Effector memory CD8-positive, alpha-beta T cell (primary cell): ENCODE data around the gene METRN.

Source experiments
- ATAC-seq: fragments of 150-1000 bp; cut with Tn5 transposase; replicated peaks from 2 replicates; pipeline ENCODE4 v1.10.0; 2021; ENCODE audit warnings: mild to moderate bottlenecking, moderate library complexity
- DNase-seq, 3 experiments: peaks; one replicate each; pipeline ENCODE4 v3.0.0; 2021
- H3K27ac Mint-ChIP-seq, 2 donors: one replicate each; pipeline ENCODE4 v1.8.0; 2022; ENCODE audit warnings: mild to moderate bottlenecking in 2 of 2, mixed read lengths in 2 of 2, moderate library complexity in 2 of 2
- H3K27me3 Mint-ChIP-seq, 2 donors: one replicate each; pipeline ENCODE4 v1.8.0; 2022; ENCODE audit warnings: mixed read lengths in 2 of 2
- H3K36me3 Mint-ChIP-seq: one replicate; pipeline ENCODE4 v1.8.0; 2022; ENCODE audit warnings: mild to moderate bottlenecking, moderate library complexity, mixed read lengths; ENCODE audit not compliant: insufficient read depth
- H3K4me1 Mint-ChIP-seq, 2 donors: one replicate each; pipeline ENCODE4 v1.8.0; 2022; ENCODE audit warnings: low read depth in 2 of 2, mixed read lengths in 2 of 2
- H3K4me3 Mint-ChIP-seq, 2 donors: one replicate each; pipeline ENCODE4 v1.8.0; 2022; ENCODE audit warnings: mild to moderate bottlenecking in 2 of 2, mixed read lengths in 2 of 2, moderate library complexity in 2 of 2
- H3K9me3 Mint-ChIP-seq, 2 donors: one replicate each; pipeline ENCODE4 v1.8.0; 2022; ENCODE audit warnings: mixed read lengths in 2 of 2

The METRN gene

GRCh38 chr16:766008-766819, 51.3 kb downstream of the METRN start:
- Mint-ChIP-seq H3K27me3 (peaks cover 0 to 6% of the 10 kb centered on the region in 2 donors), H3K27ac (no peak overlapping the region), H3K36me3 (no peaks in the 10 kb centered on the region), H3K9me3 (no peaks in the 10 kb centered on the region), H3K4me3 (no peak overlapping the region), H3K4me1 (no peaks in the 10 kb centered on the region)
- ATAC-seq = no peak
- DNase-seq = no peak

GRCh38 chr16:766820-767640, 52.1 kb downstream of the METRN start:
- H3K9me3 Mint-ChIP-seq = no peaks in the 10 kb centered on the region
- no peaks in the 10 kb centered on the region for H3K4me1 Mint-ChIP-seq
- ATAC-seq (no peak), DNase-seq (no peak)
- H3K27ac Mint-ChIP-seq = no peak overlapping the region
- peaks cover 0 to 6% of the 10 kb centered on the region in 2 donors for H3K27me3 Mint-ChIP-seq
- no peak overlapping the region for H3K4me3 Mint-ChIP-seq
- no peaks in the 10 kb centered on the region for H3K36me3 Mint-ChIP-seq

- Mint-ChIP-seq H3K4me1 (no peaks in the 10 kb centered on the region), H3K27ac (no peak overlapping the region), H3K4me3 (no peak overlapping the region), H3K36me3 (no peaks in the 10 kb centered on the region), H3K9me3 (no peaks in the 10 kb centered on the region), H3K27me3 (peaks cover 0 to 6% of the 10 kb centered on the region in 2 donors)
- ATAC-seq (no peak), DNase-seq (no peak)
Observed at GRCh38 chr16:767743-768235, 52.9 kb downstream of the METRN start.

- H3K27me3 Mint-ChIP-seq = peaks cover 0 to 6% of the 10 kb centered on the region in 2 donors
- H3K4me3 Mint-ChIP-seq = no peak overlapping the region
- no peaks in the 10 kb centered on the region for H3K36me3 Mint-ChIP-seq
- H3K4me1 Mint-ChIP-seq = no peaks in the 10 kb centered on the region
- DNase-seq (no peak), ATAC-seq (no peak)
- no peak overlapping the region for H3K27ac Mint-ChIP-seq
- H3K9me3 Mint-ChIP-seq = no peaks in the 10 kb centered on the region
Observed at GRCh38 chr16:768428-768827, 53.5 kb downstream of the METRN start.
